GM12892 (cell line): Measurements from ENCODE around the gene PPP1R14C.

Experiments
- POLR2A ChIP-seq: IDR thresholded peaks from 2 replicates; pipeline ENCODE4 v1.6.1; 2011; ENCODE audit warnings: low read depth, low read length, control low read depth
- POLR2AphosphoS5 ChIP-seq: IDR thresholded peaks from 2 replicates; pipeline ENCODE4 v1.6.1; 2011; ENCODE audit warnings: low read depth, low read length, control low read depth

- no peak for TF ChIP-seq POLR2AphosphoS5
- no peak for TF ChIP-seq POLR2A
Measured at GRCh38 chr6:150165020-150165702, 22.3 kb downstream of the PPP1R14C start.
